Activated T-cell treated with anti-CD3 and anti-CD28 coated beads for 24 hours (primary cell): Measurements from ENCODE around the gene PODNL1.
"Not testable (repeated sequence)": the region's sequence is repeated elsewhere in the genome, so short reads cannot be mapped to it uniquely, and the experiment has no call there.

ENCODE experiments used
- DNase-seq: peaks from one replicate; pipeline ENCODE4 v3.0.0-alpha.2; 2020; ENCODE audit warnings: low read depth

The PODNL1 gene

DNA sequence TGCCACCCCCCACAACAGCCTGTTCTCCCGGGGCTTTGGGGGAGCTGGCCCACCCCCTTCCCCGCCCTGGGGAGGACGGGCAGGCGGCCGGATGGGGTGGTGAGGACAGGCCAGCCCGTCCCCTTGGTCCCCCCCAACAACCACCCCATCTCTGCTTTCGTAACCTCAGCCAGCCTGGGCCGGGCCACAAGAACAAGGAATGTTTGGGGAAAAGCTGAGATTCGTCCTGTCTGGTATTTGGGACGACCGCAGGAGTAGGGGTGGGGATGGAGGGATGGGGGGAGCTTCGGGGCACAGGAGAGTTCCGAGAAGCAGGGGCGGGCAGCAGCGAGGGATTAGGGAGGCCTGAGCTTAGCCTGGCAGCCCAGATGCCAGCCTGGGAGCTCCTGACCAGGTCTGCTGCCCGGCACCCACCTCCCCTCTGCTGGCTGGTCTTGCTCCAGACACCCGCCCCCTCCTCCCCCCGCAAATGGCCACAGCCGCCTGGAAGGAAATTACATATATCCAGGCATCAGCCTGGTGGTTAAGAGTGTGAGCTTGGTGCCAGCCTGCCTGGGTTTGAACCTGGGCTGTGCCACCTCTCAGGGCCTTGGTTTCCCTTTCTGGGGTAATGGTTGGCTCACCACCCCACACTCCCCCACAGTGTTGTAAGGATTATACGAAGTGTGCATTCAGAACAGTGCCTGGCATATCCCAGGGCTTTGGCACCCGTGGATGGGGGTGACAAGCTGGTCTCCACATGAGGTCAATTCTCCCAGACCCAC is at the start of gene PODNL1:
TSS of gene PODNL1 (minus strand) at position 117 of the 764 bp plus-strand sequence. CDS start 236 bp downstream, outside the sequence.
- DNase-seq = no peak

DNA sequence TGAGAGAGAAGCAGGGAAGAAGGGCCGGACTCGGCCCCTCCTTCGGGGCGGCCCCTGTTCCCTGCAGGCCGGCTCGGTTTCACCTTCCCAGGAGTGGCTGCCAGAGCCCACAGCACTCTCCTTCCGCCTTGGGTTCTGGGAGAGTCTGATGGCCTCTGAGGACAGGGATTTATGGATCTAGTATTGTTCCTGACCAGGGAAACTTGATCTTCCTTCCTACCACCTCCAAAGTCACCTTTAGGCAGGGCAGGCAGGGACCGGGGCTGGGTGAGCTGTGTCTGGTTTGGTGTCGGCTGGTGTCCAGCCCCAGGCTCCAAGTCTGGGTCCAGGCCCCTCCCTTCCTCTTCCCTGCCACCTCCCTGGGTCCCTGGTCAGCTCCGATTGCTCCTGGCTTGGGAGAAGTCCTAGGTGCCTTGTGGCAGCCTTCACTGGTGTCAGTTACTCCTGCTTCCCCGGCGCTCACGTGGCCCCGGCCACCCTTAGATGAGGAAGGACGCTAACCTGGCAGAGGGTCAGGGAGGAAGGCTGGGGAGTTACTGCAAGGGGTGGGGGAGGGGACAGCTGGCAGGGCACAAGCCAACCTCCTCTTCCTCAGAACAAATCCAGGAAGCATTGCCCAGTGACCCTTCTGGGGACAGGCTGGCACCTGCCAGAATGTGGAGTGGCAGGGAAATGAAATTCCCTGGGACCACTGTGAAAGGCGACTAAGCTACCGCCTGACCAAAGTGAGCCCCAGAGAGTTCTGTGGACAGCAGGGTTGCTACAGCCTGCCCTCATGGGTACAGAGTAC is 49.1 kb upstream of the PODNL1 start:
- no peak for DNase-seq

- peak; percentile 98 for DNase-seq
Observed at GRCh38 chr19:13986348-13986904, 48.2 kb upstream of the PODNL1 start.

- no peak for DNase-seq
Observed at GRCh38 chr19:13985771-13986347, 47.6 kb upstream of the PODNL1 start.

GRCh38 chr19:13984875-13985741 is 46.9 kb upstream of the PODNL1 start:
- no peak for DNase-seq

DNA sequence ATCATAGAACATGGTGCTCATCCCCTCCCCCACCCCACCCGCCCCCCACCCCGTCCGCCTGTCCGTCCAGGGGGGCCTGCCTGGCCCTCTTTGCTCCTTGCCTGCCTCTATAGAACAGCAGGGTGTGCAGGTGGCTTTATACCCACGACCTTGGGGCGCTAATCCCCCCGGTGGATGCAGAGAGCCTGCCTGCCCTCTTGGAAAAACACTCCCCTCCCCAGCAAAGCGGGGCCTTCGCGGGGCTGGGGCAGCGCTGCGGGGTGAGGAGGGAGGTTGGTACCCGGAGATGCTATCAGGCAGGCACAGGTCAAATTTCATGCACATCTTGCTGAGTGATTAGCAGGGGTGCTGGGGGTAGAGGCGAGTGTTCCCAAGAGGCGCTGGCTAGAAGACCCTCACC is 46.0 kb upstream of the PODNL1 start:
- no peak for DNase-seq

DNA sequence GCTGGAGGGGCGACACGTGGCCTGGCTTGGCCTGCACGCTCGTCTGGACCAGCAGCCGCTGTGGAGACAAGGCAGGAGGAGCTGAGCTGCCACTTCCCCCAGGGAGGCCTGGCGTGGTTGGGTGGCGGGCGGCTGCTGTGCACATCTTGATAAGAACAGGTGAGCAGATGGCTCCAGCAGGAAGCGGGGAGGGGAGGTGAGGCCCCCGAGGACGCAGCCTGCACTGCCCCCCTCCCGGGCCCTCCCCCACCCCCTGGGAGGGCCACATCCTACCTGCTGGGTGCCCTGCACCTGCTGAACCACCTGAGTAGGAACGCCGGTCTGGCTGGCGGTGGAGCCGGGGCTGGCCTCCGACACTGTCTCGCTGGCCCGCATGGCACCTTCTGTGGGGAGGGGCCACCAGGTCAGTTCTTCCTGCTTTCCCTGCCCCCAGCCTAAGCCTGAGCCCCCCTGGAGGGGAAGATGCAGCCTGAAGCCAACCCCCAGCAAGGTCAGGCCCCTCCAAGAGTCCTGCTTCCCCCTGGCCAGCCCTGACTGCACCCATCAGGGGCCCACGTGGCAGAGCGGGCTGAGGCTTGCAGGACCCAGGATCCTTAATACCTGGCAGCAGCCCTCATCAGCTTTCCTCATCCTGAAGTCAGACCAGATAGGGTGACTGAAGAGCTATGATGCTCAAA is 45.1 kb upstream of the PODNL1 start:
- no peak for DNase-seq

GRCh38 chr19:13982773-13983172 is 44.6 kb upstream of the PODNL1 start:
- no peak for DNase-seq

DNA sequence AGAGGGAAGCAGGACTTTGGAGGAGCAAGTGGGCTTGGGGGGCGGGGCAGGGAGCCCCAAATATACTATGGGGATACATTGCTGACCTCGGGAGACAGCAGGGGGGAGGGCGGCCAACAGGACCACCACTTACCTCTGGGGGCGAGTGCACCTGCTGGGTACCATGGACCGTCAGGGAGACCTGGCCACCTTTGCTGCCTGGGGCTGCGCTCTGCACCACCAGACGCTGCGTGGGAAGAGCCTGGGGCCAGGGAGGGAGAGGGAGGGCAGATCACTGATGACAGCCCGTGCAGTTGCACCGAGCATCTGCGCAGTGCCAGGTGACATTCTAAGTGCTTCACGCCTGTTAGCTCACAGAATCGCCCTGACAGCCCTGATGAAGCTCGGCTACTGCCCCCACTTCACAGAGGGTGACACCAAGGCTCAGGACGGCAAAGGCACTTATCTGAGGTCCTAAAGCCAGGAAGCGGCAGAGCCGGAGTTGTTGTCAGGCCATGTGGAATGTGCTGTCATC is 43.8 kb upstream of the PODNL1 start:
- DNase-seq = no peak

DNA sequence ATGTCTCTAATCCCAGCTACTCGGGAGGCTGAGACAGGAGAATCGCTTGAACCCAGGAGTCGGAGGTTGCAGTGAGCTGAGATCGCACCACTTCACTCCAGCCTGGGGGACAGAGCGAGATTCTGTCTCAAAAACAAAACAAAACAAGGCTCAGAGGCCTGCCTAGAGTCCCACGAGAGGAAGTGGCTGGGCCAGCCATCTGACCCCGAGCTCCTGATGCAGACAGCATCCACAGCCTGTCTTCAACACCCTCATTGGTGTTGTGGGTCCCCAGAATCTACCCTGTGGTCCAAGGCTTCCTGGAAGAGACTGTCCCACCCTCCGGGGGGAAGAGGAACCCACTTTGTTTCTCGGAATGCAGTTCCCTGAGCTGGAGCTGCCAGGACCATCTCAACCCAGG is 43.2 kb upstream of the PODNL1 start:
- no peak for DNase-seq

GRCh38 chr19:13981021-13981420 is 42.8 kb upstream of the PODNL1 start:
- no peak for DNase-seq

DNA sequence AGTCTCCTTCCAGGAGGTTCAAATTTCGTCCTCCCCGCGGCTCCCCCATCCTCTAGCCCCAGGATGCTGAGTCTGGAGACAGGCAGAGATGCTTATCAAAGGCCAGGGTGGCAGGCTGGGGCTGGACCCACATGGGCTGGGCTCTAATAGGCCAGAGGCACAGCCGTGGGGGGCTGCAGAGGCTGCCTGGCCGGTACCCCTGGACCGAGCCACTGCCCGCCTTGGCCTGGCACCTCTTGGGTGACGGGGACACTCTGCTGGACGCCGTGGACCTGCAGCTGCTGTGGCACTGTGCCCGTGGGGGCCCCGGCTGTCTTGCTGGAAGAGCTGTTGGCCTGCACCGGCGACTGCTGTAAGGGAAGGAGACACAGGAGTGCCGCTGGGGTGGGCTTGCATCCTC is 42.1 kb upstream of the PODNL1 start:
- no peak for DNase-seq

- no peak for DNase-seq
Observed at GRCh38 chr19:13979686-13980085, 41.5 kb upstream of the PODNL1 start.

DNA sequence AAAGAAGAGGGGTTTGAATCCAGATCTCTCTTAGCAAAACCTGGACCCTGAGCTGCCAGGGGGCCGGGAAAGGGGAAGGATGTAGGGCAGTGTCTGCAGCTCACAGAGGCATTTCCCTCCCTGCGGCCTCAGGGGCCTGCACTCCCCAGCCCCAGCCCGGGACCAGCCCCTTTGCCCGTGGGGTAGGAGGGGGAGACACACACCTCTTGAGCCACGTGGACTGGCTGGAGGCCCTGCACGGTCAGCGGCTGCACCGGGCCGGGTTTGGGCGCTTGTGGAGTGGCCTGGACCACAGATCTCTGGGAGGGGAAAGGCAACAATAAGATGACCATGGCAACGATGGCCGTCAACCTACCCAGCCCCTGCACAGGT is 41.0 kb upstream of the PODNL1 start:
- DNase-seq = no peak

DNA sequence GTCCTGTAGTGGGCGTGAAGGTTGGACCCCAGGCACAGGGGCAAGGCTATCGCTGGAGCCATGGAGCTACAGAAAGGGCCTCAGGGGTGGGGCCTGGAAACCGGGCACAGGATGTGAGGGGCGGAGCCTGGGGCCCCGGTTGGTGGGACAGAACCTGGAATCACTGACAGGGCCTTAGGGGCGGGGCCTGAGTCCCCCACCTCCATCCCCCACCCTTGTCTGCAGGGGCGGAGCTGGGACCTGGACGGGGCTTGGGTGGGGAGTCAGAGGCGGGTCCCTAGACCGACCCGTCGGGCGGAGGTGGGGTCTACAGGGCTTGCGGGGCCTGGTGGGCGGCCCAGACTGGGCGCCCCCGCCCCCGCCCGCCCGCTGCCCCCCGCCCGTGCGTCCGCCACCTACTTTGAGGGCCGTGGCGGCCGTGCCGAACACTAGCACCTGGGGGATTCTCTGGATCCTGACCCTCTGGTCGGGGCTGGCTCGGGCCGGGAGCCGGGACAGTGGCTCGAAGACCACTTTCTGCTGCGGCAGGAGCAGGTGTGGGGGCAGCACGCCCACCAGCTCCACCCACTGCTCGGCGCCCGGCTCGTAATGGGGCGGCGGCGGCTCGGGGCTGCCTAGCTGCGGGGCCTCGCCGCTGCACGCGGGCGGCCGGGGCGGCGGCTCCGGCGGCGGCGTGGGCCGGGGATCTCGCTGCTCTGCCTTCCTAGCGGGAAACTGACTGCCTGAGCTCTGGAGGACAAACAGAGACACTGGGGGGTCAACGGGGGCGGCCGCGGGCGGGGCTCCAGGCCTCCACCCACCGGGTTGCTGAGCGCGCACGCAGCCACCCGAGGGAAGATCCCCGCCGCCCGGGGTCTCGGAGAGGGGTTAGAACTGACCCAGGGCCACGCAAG is 40.4 kb upstream of the PODNL1 start:
- DNase-seq = no peak

- DNase-seq = no peak
Observed at GRCh38 chr19:13977803-13978202, 39.6 kb upstream of the PODNL1 start.

GRCh38 chr19:13976446-13976845 is 38.2 kb upstream of the PODNL1 start:
- no peak for DNase-seq

DNA sequence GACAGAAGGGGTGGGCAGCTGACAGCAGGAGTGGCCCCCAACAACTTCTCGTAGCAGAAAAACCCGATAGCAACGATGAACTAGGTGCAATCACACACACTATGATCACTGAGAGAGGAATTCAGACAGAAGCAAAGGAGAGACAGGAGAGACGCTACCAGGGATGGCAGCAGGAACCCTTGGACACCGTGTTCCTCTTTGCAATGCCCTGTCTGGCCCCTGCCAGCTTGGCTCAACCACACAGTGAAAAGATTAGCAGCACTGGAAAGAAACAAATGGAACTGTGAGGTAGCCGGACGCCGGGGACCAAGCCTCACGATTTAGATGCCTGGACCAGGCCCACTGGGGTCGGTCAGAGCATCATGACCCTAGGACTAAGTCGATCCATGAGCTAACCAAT is 37.7 kb upstream of the PODNL1 start:
- no peak for DNase-seq

DNA sequence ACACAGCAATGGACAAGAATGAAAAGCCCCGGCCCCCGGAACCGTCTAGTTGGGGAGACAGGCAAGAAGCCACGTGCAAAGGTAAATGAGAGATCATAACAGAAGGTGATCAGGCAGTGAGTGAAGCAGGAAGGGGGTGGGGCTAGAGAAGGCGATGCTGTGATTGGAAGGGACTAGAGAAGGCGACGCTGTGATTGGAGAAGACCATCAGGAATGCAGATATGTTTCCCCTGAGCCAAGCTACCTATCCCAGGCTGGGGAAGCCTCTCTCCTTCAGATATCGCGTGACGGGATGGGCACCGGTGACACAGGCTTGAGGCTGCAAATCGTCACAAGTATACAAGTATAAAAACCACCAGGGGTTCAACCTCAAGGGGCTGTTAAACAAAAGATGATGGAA is 35.9 kb upstream of the PODNL1 start:
- DNase-seq = no peak

- not testable (repeated sequence) for DNase-seq
Observed at GRCh38 chr19:13973479-13973878, 35.3 kb upstream of the PODNL1 start.
